ENCODE measurements around the gene SCRG1. TPM values are rescaled to one million over a fixed set of nuclear protein-coding genes. Genes with fewer than 3 reads are reported as not detected.

SCRG1 gene
- total RNA-seq: not detected in 2 replicates

- no peak for DNase-seq (ENCODE audit: low read depth, low spot score)
These were observed at the start of gene SCRG1 for GRCh38 chr4:173398779-173399415. Gene SCRG1, minus strand, starts transcription at chr4:173399116. Its CDS starts 7,702 bp downstream, at chr4:173391414.

GRCh38 chr4:173448103-173448502 is 49.2 kb upstream of the SCRG1 start:
- no peak for DNase-seq (ENCODE audit: low read depth, low spot score)

- DNase-seq (ENCODE audit: low read depth, low spot score): no peak
These were observed 47.5 kb upstream of the SCRG1 start for GRCh38 chr4:173446416-173446815.

DNA sequence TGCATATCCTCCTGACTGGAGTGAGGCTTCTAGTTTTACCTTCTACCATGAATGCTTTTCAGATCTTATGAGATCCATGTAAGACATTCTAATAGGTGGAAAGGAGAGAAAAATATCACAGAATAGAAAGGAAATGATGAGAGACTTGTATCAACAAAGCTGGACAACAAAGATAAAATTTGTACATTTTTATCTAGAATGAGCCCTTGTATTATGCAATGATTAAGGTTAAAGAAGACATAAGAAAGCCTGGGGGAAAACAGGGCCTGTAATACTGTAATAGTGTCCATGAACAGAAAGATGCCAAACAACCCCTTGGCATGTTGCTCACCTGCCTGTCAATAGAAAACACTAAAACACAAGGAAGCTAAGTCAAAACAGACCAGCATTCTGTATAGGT is 44.2 kb upstream of the SCRG1 start:
- DNase-seq (ENCODE audit: low read depth, low spot score): no peak

GRCh38 chr4:173442223-173442932 is 43.5 kb upstream of the SCRG1 start:
- DNase-seq (ENCODE audit: low read depth, low spot score): no peak

GRCh38 chr4:173440888-173441287 is 42.0 kb upstream of the SCRG1 start:
- DNase-seq (ENCODE audit: low read depth, low spot score): no peak

- DNase-seq (ENCODE audit: low read depth, low spot score): no peak
These were observed 37.9 kb upstream of the SCRG1 start for GRCh38 chr4:173436771-173437265.

GRCh38 chr4:173436149-173436579 is 37.2 kb upstream of the SCRG1 start:
- no peak for DNase-seq (ENCODE audit: low read depth, low spot score)

- DNase-seq (ENCODE audit: low read depth, low spot score): no peak
These were observed 35.3 kb upstream of the SCRG1 start for GRCh38 chr4:173434231-173434630.

- no peak for DNase-seq (ENCODE audit: low read depth, low spot score)
These were observed 34.5 kb upstream of the SCRG1 start for GRCh38 chr4:173433447-173433846.

GRCh38 chr4:173432430-173432829 is 33.5 kb upstream of the SCRG1 start:
- no peak for DNase-seq (ENCODE audit: low read depth, low spot score)

DNA sequence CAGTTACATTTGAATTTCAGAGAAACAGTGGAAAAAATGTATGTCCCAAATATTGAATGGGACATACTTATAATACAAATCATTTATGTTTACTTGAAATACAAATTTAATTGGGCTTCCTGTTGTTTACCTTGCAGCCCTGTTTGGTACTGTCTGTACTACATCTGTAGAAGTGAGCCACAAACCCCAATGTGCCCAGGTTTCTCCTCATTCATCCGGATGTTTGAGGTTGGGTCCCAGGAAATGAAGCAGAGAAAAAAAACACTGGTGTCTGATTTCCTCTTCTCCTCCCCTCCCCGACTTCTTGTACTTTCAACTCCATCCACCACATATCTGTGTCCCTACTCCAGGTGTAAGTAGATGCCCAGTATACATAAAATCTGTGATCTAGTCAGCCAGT is 27.1 kb upstream of the SCRG1 start:
- no peak for DNase-seq (ENCODE audit: low read depth, low spot score)

GRCh38 chr4:173424899-173425805 is 26.2 kb upstream of the SCRG1 start:
- no peak for DNase-seq (ENCODE audit: low read depth, low spot score)

GRCh38 chr4:173420801-173421200 is 21.9 kb upstream of the SCRG1 start:
- DNase-seq (ENCODE audit: low read depth, low spot score): no peak

- DNase-seq (ENCODE audit: low read depth, low spot score): no peak
These were observed 21.4 kb upstream of the SCRG1 start for GRCh38 chr4:173420324-173420752.

DNA sequence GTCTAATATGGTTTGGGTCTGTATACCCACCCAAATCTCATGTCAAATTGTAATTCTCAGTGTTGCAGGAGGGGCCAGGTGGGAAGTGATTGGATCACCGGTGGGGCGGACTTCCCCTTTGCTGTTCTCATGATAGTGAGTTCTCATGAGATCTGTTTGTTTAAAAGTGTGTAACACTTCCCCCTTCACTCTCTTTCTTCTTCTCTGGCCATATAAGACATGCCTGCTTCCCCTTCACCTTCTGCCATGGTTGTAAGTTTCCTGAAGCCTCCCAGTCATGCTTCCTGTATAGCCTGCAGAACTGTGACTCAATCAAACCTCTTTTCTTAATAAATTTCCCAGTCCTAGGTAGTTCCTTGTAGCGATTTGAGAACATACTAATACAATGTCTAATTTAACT is 19.7 kb upstream of the SCRG1 start:
- peak; percentile 35 for DNase-seq (ENCODE audit: low read depth, low spot score)

DNA sequence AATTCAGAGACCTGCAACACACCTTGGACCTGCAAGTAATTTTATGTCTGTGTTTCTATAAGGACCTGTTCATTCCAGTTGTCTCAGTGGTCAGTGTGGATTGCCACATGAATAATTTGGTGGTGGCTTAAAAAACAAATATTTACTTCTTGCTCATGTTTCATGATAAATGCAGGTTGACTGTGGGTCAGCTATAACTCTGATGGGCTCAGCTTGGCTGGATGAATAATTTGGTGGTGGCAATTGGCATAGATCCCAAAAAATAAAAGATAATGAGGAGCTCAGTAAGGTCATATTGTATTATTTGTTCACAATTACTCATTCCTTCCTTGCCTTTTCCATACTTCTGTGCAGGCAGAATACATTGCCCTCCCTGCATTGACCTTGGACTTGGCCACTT is 18.9 kb upstream of the SCRG1 start:
- no peak for DNase-seq (ENCODE audit: low read depth, low spot score)

DNA sequence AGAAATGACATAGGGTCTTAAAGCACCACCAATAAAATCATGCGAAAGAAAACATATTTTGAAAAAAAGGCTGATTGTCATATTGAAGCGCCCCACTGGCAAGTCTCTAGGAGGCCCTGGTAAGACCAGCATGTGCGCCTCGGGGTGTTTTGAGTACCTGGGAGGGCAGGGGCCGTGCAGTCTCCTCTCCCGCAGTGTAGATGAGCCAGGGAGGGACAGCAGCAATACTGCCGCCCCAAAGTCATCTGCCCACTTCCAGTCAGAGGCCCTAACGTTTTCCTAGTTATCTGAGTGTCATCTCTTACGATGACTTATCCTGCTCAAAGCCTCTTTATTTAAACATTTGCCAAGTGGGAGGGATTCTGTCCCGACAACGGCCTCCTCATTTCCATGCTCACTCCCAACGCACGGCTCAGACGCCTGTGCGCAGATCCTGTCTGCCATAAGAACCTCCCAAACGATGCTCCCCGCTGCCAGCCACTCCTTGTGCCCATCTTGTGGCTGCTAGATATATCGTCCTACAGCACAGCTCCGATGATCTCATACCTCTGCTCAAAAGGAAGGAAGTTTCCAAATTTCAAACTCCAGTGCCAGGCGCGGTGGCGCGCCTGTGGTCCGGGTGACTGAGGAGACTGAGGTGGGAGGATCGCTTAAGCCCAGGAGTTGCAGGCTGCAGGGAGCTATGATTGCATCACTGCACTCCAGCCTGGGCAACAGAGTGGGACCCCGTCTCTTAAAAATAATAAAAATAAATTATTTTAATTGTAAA is 17.2 kb upstream of the SCRG1 start:
- DNase-seq (ENCODE audit: low read depth, low spot score): no peak

DNA sequence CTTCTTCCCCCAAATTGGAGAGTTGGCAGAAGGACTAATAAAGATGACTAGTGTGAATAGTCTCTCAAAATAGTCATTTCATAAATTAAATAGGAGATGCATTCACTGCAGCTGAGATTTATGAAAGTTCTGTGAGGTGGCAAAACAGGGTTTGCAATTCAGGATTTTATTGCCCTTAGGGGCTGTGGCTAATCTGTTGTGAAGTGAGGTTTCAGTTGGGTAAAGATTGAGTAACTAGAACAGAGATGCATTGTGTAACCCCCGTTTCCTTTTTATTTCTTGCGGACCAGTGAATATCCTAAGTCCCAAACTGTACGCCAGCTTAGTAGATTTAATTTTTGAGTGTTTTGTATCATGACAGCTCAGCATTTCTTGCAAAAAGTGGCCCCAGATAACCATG is 16.2 kb upstream of the SCRG1 start:
- no peak for DNase-seq (ENCODE audit: low read depth, low spot score)

GRCh38 chr4:173414456-173414855 is 15.5 kb upstream of the SCRG1 start:
- DNase-seq (ENCODE audit: low read depth, low spot score): no peak

GRCh38 chr4:173413036-173413435 is 14.1 kb upstream of the SCRG1 start:
- DNase-seq (ENCODE audit: low read depth, low spot score): peak; percentile 46

All from pulmonary artery endothelial cell (primary cell).